ENCODE results near the gene HEXA.
"Not testable (repeated sequence)": the region's sequence is repeated elsewhere in the genome, so short reads cannot be mapped to it uniquely, and the experiment has no call there.

HEXA gene

GRCh38 chr15:72420576-72420975 is 44.8 kb upstream of the HEXA start:
- Histone ChIP-seq H2AFZ (ENCODE audit: low read depth, low read length, severe bottlenecking) (no peak overlapping the region), H3K27me3 (ENCODE audit: low read length) (no peaks in the 10 kb centered on the region), H3K36me3 (ENCODE audit: low read length) (no peaks in the 10 kb centered on the region), H4K20me1 (ENCODE audit: low read depth, low read length) (no peaks in the 10 kb centered on the region), H3F3A (ENCODE audit: insufficient read depth) (no peaks in the 10 kb centered on the region), H3K9me2 (replicated peaks; ENCODE audit: insufficient read depth, low read length) (no peaks in the 10 kb centered on the region), H3K4me3 (ENCODE audit: insufficient read depth, low read length, poor library complexity, severe bottlenecking) (no peak overlapping the region), H3K9me3 (ENCODE audit: insufficient read depth, low read length) (no peaks in the 10 kb centered on the region), H3K4me2 (ENCODE audit: low read depth, low read length, poor library complexity, severe bottlenecking) (no peak overlapping the region), H3K79me2 (ENCODE audit: insufficient read depth, low read length) (no peaks in the 10 kb centered on the region), H3K9ac (ENCODE audit: low read length) (no peak overlapping the region), H3K27ac (ENCODE audit: low read depth, low read length) (no peak overlapping the region)
- no peak for TF ChIP-seq CTCF (IDR thresholded peaks at IDR 0.05; ENCODE audit: insufficient read depth, low read length, poor library complexity, severe bottlenecking)
- no peak for TF ChIP-seq EZH2phosphoT487 (conservative IDR thresholded peaks at IDR 0.05; ENCODE audit: low read length)

- not testable (repeated sequence) for H3K4me3 ChIP-seq (ENCODE audit: insufficient read depth, low read length, poor library complexity, severe bottlenecking); H3K27ac ChIP-seq (ENCODE audit: low read depth, low read length); H3K9me2 ChIP-seq (replicated peaks; ENCODE audit: insufficient read depth, low read length); H3F3A ChIP-seq (ENCODE audit: insufficient read depth); H3K27me3 ChIP-seq (ENCODE audit: low read length); H3K9me3 ChIP-seq (ENCODE audit: insufficient read depth, low read length); H3K4me2 ChIP-seq (ENCODE audit: low read depth, low read length, poor library complexity, severe bottlenecking); H3K9ac ChIP-seq (ENCODE audit: low read length); H3K79me2 ChIP-seq (ENCODE audit: insufficient read depth, low read length); H4K20me1 ChIP-seq (ENCODE audit: low read depth, low read length); H3K36me3 ChIP-seq (ENCODE audit: low read length); H2AFZ ChIP-seq (ENCODE audit: low read depth, low read length, severe bottlenecking)
These were observed 44.0 kb upstream of the HEXA start for GRCh38 chr15:72419768-72420167.

DNA sequence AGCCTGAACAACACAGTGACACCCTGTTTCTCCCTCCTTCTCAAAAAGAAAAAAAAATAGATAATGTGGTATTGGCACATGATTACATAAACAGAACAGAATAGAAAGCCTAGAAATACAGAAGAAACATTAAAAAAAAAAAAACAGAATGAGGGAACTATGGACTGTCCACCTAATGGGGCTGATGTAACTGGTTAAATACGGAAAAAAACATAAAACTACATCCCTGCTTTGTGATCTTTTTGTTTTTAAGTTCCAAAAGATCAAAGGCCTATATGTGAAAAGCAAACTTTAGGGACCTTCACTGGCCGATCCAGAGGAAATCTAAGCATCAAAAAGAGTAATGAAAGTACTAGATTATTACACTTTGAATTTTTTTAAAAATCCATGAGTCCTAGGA is 39.5 kb upstream of the HEXA start:
- Histone ChIP-seq H3K27ac (ENCODE audit: low read depth, low read length) (no peak overlapping the region), H3K9me3 (ENCODE audit: insufficient read depth, low read length) (no peaks in the 10 kb centered on the region), H3K4me3 (ENCODE audit: insufficient read depth, low read length, poor library complexity, severe bottlenecking) (no peak overlapping the region), H3K4me2 (ENCODE audit: low read depth, low read length, poor library complexity, severe bottlenecking) (no peak overlapping the region), H3F3A (ENCODE audit: insufficient read depth) (no peaks in the 10 kb centered on the region), H3K36me3 (ENCODE audit: low read length) (no peaks in the 10 kb centered on the region), H3K27me3 (ENCODE audit: low read length) (no peaks in the 10 kb centered on the region), H2AFZ (ENCODE audit: low read depth, low read length, severe bottlenecking) (no peak overlapping the region), H3K9me2 (replicated peaks; ENCODE audit: insufficient read depth, low read length) (no peaks in the 10 kb centered on the region), H3K9ac (ENCODE audit: low read length) (no peak overlapping the region), H4K20me1 (ENCODE audit: low read depth, low read length) (no peaks in the 10 kb centered on the region), H3K79me2 (ENCODE audit: insufficient read depth, low read length) (no peaks in the 10 kb centered on the region)
- TF ChIP-seq EZH2phosphoT487 (conservative IDR thresholded peaks at IDR 0.05; ENCODE audit: low read length) (no peak), CTCF (IDR thresholded peaks at IDR 0.05; ENCODE audit: insufficient read depth, low read length, poor library complexity, severe bottlenecking) (no peak)

- H3K4me2 ChIP-seq (ENCODE audit: low read depth, low read length, poor library complexity, severe bottlenecking); H3K9ac ChIP-seq (ENCODE audit: low read length); H3K9me3 ChIP-seq (ENCODE audit: insufficient read depth, low read length); H3K36me3 ChIP-seq (ENCODE audit: low read length); H3K27me3 ChIP-seq (ENCODE audit: low read length); H2AFZ ChIP-seq (ENCODE audit: low read depth, low read length, severe bottlenecking); H3K4me3 ChIP-seq (ENCODE audit: insufficient read depth, low read length, poor library complexity, severe bottlenecking); H3K27ac ChIP-seq (ENCODE audit: low read depth, low read length); H3K9me2 ChIP-seq (replicated peaks; ENCODE audit: insufficient read depth, low read length); H4K20me1 ChIP-seq (ENCODE audit: low read depth, low read length); H3K79me2 ChIP-seq (ENCODE audit: insufficient read depth, low read length); H3F3A ChIP-seq (ENCODE audit: insufficient read depth): not testable (repeated sequence)
These were observed 37.5 kb upstream of the HEXA start for GRCh38 chr15:72413337-72413736.
